ENCODE results near the gene CTBP2.
A peak's percentile ranks its signal among the peaks of the same experiment; 100 is the strongest.

CTBP2 gene

GRCh38 chr10:125002047-125002422 lies 158.3 kb downstream of the CTBP2 start:
- TF ChIP-seq CTCF (IDR thresholded peaks at IDR 0.05; ENCODE audit: extremely low read depth, missing control alignments), result no peak
- peak; percentile 10 for DNase-seq (ENCODE audit: low spot score)

GRCh38 chr10:125001313-125002046 lies 158.9 kb downstream of the CTBP2 start:
- DNase-seq (ENCODE audit: low spot score), result no peak
- no peak for TF ChIP-seq CTCF (IDR thresholded peaks at IDR 0.05; ENCODE audit: extremely low read depth, missing control alignments)

- peak; percentile 32 for DNase-seq (ENCODE audit: low spot score)
- TF ChIP-seq CTCF (IDR thresholded peaks at IDR 0.05; ENCODE audit: extremely low read depth, missing control alignments), result no peak
Measured at GRCh38 chr10:125000366-125001312, 159.7 kb downstream of the CTBP2 start.

- no peak for TF ChIP-seq CTCF (IDR thresholded peaks at IDR 0.05; ENCODE audit: extremely low read depth, missing control alignments)
- peak; percentile 7 for DNase-seq (ENCODE audit: low spot score)
Measured at GRCh38 chr10:124999433-125000365, 160.7 kb downstream of the CTBP2 start.

GRCh38 chr10:124998624-124999291 lies 161.6 kb downstream of the CTBP2 start:
- peak; percentile 15 for DNase-seq (ENCODE audit: low spot score)
- no peak for TF ChIP-seq CTCF (IDR thresholded peaks at IDR 0.05; ENCODE audit: extremely low read depth, missing control alignments)

- peak; percentile 22 for DNase-seq (ENCODE audit: low spot score)
- TF ChIP-seq CTCF (IDR thresholded peaks at IDR 0.05; ENCODE audit: extremely low read depth, missing control alignments), result no peak
Measured at GRCh38 chr10:124997771-124998623, 162.4 kb downstream of the CTBP2 start.

Data from GM20000 (cell line).